Raji (cell line): ENCODE data around the gene AZU1.

Source experiments
- POLR2A ChIP-seq: IDR thresholded peaks from 2 replicates; pipeline ENCODE4 v1.6.1; 2011; ENCODE audit warnings: low read depth, low read length, control low read depth; ENCODE audit not compliant: insufficient read depth

AZU1 gene

GRCh38 chr19:853014-853585 is 25.5 kb downstream of the AZU1 start:
- TF ChIP-seq POLR2A, result no peak

- no peak for TF ChIP-seq POLR2A
Observed at GRCh38 chr19:854549-854948, 26.9 kb downstream of the AZU1 start.

DNA sequence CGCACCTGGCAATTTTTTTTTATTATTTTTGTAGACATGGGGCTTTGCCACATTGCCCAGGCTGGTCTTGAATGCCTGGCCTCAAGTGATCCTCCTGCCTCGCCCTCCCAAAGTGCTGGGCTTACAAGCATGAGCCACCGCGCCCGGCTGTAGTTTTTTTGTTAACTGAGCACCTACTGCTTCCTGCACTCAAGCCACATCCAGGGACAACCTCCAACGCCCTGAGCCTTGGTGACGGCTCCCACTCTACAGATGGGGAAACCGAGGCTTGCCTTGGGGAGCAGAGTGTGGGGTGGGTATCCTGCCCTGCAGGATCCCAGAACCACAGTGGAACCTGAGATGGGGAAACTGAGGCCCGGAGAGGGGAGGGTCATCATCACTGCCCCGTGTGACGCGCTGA is 27.5 kb downstream of the AZU1 start:
- no peak for TF ChIP-seq POLR2A

- no peak for TF ChIP-seq POLR2A
Observed at GRCh38 chr19:855566-856120, 28.0 kb downstream of the AZU1 start.

DNA sequence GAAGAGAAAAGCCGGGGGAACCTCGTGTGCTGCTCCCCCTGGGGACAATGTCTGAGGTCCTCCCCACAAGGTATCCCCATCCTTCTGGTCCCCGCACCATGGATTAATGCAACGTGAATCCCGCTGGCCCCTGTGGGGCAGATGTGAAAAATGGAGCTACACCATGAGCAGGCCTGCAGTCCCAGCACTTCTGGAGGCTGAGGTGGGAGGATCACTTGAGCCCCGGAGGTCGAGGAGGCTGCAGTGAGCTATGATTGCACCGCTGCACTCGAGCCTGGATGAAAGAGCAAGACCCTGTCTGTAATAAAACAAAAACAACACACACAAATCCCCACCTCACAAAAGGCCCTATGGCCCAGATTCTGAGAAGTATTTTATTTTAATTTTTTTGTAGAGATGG is 30.6 kb downstream of the AZU1 start:
- no peak for TF ChIP-seq POLR2A

- TF ChIP-seq POLR2A, result no peak
Observed at GRCh38 chr19:858868-859843, 31.5 kb downstream of the AZU1 start, which contains the start of gene CFD. TSS of gene CFD (plus strand) at chr19:859664. CDS start at chr19:859690, 26 bp downstream.

DNA sequence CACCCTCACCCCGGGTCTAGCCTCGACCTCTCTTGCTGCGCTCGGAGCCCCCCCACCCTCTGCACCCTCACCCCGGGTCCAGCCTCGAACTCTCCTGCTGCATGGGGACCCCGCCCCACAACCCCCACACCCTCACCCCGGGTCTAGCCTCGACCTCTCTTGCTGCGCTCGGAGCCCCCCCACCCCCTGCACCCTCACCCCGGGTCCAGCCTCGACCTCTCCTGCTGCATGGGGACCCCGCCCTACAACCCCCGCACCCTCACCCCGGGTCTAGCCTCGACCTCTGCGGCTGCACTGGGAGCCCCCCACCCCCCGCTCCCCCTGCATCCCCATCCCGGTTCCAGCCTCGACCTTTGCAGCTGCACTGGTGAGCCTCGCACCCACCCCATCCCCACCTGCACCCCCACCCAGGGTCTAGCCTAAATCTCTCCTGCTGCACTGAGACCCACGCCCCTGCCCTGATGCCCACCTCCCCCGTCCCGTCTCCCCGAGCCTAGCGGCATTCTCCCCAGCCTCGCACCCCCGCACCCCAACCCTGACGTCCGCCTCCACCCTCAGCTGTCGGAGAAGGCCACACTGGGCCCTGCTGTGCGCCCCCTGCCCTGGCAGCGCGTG is 33.6 kb downstream of the AZU1 start:
- TF ChIP-seq POLR2A, result no peak

DNA sequence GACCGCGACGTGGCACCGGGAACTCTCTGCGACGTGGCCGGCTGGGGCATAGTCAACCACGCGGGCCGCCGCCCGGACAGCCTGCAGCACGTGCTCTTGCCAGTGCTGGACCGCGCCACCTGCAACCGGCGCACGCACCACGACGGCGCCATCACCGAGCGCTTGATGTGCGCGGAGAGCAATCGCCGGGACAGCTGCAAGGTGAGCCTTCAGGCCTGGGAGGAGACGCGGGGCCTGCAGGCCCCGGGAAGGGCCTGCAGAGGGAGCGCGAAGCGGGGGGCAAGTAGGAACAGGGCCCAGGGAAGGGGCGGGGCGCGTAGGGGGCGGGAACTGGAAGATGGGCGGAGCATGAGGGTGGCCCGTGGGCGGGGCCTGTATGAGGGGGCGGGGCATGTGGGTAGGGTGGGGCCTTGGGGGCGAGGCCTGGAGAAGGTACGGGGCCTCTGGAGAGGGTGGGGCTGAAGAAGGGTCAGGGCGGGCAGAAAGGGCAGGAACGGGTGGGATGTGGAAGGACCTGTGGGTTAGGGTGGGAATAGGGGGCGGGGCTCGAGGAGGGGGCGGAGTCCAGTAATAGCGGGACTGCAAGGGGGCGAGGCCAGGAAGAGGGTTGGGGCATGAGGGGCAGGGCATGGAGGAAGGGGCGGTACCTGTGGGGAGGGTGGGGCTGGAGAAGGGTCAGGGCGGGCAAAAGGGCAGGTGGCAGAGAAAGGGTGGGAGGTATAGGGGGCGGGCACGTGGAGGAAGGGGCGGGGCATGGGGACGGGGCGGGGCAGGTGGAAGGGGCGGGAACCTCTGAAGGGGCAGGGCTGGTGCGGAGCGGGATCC is 34.3 kb downstream of the AZU1 start:
- TF ChIP-seq POLR2A, result no peak

DNA sequence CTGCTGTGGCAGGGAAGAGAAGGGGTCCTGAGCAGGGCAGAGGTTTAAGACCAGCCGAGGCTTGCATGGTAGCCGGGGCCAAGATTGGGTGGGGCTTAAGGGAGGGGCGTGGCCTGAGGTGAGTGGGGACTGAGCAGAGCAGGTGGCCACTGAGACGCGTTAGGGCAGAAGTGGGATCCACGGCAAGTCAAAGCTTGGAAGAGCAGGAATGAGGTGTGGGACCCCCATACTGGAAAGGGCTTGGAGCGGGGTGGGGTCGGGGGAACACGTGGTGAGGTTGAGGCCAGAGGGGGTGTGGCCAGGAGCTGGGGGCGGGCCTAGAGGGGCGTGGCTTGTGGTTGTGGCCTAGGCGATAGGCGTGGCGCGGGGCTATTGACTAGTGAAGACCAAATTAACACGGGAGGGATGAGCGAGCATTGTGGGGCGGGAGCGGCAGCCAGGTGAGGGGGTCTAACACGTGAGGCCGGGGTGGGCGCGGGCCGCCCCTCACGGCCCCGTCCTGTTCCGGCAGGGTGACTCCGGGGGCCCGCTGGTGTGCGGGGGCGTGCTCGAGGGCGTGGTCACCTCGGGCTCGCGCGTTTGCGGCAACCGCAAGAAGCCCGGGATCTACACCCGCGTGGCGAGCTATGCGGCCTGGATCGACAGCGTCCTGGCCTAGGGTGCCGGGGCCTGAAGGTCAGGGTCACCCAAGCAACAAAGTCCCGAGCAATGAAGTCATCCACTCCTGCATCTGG is 35.1 kb downstream of the AZU1 start:
- TF ChIP-seq POLR2A, result no peak

DNA sequence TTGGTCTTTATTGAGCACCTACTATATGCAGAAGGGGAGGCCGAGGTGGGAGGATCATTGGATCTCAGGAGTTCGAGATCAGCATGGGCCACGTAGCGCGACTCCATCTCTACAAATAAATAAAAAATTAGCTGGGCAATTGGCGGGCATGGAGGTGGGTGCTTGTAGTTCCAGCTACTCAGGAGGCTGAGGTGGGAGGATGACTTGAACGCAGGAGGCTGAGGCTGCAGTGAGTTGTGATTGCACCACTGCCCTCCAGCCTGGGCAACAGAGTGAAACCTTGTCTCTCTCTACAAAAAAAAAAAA is 35.6 kb downstream of the AZU1 start:
- no peak for TF ChIP-seq POLR2A

DNA sequence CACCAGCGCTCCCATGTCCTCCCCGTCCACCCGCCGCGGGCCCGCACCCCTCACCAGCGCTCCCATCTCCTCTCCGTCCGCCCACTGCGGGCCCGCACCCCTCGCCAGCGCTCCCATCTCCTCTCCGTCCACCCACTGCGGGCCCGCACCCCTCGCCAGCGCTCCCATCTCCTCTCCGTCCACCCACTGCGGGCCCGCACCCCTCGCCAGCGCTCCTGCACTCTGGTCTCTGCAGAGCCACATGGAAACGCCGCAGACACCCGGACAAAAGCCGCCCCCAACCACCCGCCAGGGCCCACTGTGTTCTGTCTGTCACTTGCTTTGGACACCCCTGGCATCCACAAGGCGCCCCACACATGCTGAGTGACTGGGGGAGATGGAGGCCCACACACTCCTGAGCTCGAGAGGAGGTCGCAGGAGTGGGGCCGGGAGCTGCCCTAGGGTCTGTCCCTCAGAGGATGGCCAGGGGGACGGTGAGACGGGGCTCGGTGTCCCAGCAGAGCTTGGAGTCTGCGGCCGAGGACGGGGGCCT is 39.2 kb downstream of the AZU1 start:
- no peak for TF ChIP-seq POLR2A

- no peak for TF ChIP-seq POLR2A
Observed at GRCh38 chr19:867301-867793, 39.7 kb downstream of the AZU1 start.

DNA sequence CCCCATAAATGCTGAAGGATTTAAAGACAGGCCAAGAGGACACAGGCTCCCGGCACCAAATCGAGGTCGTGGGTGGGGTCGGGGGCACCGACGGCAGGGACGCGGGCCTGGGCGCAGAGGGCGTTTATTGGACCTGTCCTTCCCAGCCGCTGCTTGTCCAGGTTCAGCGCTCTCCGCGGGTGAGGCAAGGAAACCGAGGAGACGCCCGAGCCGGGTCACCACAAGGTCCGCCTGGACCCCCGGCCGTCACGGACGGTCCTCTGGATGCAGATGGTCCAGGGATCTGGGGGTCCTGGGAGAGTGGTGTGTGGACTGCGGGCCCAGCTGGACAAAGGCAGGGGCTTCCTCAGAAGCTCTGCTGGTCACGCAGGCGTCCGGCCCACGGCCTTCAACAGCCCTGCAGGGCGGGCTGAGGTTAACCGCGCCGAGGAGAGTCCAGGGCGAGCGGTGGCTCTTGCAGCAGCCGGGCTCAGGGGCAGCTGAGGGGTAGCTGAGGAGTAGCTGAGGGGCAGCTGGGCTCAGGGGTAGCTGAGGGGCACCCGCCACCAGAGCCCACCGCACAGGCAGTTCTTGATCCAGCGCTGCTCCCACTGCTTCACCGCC is 40.3 kb downstream of the AZU1 start:
- no peak for TF ChIP-seq POLR2A
